VCaP (cell line): ENCODE data around the gene EML1.

ENCODE experiments used
- H3K27ac ChIP-seq: fragments of 450-650 bp; 2 replicates; pipeline ENCODE4 v1.5.1; 2017
- TF ChIP-seq, protein P1 (sequence below): fragments of 450-650 bp; conservative IDR thresholded peaks from 2 replicates; pipeline ENCODE4 v1.5.1; 2017; ENCODE audit warnings: mild to moderate bottlenecking, moderate library complexity

Gene EML1

GRCh38 chr14:99774556-99775307 lies 18.5 kb upstream of the EML1 start:
- H3K27ac ChIP-seq, result no peak overlapping the region
- TF ChIP-seq, protein P1, sequence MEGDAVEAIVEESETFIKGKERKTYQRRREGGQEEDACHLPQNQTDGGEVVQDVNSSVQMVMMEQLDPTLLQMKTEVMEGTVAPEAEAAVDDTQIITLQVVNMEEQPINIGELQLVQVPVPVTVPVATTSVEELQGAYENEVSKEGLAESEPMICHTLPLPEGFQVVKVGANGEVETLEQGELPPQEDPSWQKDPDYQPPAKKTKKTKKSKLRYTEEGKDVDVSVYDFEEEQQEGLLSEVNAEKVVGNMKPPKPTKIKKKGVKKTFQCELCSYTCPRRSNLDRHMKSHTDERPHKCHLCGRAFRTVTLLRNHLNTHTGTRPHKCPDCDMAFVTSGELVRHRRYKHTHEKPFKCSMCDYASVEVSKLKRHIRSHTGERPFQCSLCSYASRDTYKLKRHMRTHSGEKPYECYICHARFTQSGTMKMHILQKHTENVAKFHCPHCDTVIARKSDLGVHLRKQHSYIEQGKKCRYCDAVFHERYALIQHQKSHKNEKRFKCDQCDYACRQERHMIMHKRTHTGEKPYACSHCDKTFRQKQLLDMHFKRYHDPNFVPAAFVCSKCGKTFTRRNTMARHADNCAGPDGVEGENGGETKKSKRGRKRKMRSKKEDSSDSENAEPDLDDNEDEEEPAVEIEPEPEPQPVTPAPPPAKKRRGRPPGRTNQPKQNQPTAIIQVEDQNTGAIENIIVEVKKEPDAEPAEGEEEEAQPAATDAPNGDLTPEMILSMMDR, result no peak

DNA sequence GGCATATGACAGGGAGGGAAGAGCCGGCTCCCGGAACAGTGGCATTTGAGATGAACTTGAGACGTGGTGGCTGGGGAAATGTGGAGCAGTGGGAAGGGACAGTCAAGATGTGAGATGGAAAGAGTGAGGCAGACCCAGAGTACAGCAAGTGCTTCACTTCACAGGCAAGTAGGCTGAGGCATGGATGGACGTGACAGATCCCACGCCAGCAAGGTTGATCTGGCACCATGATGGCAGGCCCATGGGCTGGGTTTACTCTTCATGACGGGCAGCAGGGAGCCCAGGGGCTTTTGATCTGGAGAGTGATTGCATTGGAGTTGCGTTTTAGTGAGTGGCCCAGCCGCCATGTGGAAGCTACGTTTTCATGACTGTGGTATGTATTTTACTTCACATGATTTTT lies 17.9 kb upstream of the EML1 start:
- TF ChIP-seq, protein P1, result no peak
- H3K27ac ChIP-seq, result no peak overlapping the region

DNA sequence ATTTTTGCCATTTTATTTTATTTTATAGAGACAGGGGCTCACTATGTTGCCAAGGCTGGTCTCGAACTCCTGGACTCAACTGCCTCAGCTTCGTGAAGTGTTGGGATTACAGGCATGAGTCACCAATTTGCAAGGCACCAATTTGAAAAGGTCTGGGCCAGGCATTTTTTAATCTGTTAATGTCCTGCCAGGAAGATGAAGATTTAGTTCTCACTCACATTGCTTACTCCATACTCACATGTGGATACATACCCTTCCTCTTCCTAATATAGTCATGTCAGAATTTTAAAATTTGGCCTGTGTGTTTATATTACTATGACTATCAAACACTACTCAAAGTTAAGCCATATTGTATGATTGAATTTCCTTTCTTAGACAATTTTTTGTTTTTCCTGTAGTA lies 15.3 kb upstream of the EML1 start:
- no peak overlapping the region for H3K27ac ChIP-seq
- TF ChIP-seq, protein P1, result no peak

GRCh38 chr14:99779751-99780150 lies 13.5 kb upstream of the EML1 start:
- TF ChIP-seq, protein P1, result no peak
- H3K27ac ChIP-seq, result no peak overlapping the region

DNA sequence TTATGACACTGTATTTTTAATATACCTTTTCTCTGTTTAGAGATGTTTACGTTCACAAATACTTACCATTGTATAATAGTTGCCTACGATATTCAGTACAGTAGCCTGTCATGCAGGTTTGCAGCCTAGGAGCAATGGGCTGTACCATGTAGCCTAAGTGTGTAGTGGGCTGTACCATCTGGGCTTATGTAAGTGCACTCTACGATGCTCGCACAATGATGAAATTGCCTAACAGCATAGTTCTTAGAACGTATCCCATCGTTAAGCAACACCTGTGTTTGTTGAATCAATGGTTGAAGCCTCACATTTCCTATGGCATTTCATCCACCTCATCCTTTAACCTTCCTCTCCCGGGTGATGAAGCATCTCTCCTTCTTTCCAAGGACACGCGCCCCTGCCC lies 12.5 kb upstream of the EML1 start:
- no peak overlapping the region for H3K27ac ChIP-seq
- TF ChIP-seq, protein P1, result no peak

DNA sequence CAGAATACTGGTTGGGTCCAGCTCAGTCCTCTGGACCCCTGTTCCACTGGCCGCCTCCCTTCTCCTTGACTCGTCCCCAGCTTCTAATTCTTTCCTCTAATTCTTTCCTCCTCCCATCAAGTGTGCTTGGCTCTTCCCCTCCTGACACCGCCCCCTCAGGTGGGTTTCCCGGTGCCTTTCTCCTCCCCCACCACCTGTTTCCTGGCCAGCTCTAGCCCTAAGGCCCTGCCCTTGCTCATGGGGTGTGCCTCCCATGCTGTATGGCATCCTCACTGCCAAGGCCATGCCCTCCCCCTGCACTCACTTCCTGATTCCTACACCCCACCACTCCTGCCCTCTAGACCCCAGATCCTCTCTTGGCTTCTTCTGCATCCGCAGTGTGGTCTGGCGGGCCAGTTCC lies 12.1 kb upstream of the EML1 start:
- TF ChIP-seq, protein P1, result no peak
- no peak overlapping the region for H3K27ac ChIP-seq

DNA sequence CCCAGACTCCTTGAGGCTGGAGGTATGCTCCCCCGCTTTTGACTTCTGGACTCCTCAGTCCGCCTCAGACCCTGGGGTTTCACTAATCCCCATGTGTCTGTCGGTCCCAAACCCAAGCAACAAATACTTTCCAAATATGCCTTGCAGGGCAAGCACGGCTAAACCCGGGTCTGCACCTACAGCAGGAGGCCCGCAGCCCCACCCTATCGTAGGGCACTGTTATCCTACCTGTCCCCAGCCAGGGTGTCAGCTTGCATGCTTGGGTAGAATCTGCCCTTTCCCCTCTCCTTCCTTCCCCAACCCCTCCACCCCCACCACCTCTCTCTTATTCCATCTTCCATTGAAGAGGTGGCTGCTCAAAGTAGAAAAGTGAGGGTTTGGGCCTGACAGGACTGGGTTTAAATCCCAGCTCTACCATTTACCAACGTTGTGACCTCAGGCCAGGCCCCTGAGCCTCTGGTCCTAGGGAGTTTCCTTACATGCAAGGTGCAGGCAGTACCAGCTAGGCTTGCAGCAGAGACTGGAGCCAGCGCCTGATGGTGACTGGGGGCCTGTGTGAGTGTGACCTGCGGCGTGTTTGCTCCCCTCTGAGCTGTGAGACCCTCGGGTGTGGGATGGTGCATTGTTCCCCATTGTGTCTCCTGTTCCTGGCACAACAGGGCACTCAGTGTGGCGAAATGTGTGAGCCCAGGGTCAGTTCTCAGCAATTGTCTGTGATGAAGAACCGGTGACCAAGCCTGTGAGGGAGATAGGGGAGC lies 11.2 kb upstream of the EML1 start:
- H3K27ac ChIP-seq, result no peak overlapping the region
- TF ChIP-seq, protein P1, result no peak
